ENCODE results near the gene ATRIP.
"Not testable (repeated sequence)": the region's sequence is repeated elsewhere in the genome, so short reads cannot be mapped to it uniquely, and the experiment has no call there.

The ATRIP gene

DNA sequence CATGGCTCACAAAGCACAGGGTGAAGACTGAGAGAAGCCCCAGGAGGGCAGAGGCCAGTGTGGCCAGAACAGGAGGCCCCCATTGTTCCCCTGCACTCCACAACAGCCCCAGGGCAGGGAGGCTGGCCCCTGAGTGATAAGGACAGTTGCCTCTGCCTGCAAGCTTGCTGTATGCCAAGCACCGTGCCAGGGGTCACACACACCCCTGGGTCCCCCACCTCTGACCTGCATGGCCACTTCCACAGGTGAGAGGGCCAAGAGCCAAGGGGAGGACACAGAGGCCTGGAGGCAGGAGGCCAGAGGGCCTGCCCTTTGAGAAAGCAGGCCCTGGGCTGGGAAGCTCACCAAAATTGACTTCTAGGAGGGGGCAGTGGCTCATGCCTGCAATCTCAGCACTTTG is 23.7 kb downstream of the ATRIP start:
- DNase-seq = no peak

DNA sequence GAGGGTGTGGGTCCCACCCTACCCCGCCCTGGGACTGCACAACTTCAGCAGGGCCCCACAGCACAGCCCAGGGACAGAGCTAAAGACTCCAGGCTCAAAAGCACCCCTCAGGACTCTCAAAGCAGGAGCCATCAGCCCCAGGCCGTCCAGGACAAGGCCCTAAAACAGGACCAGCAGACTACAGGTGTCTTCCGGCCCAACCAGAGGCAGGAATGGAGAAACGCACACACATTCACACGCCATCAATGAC is 26.1 kb downstream of the ATRIP start:
- no peak for DNase-seq

DNA sequence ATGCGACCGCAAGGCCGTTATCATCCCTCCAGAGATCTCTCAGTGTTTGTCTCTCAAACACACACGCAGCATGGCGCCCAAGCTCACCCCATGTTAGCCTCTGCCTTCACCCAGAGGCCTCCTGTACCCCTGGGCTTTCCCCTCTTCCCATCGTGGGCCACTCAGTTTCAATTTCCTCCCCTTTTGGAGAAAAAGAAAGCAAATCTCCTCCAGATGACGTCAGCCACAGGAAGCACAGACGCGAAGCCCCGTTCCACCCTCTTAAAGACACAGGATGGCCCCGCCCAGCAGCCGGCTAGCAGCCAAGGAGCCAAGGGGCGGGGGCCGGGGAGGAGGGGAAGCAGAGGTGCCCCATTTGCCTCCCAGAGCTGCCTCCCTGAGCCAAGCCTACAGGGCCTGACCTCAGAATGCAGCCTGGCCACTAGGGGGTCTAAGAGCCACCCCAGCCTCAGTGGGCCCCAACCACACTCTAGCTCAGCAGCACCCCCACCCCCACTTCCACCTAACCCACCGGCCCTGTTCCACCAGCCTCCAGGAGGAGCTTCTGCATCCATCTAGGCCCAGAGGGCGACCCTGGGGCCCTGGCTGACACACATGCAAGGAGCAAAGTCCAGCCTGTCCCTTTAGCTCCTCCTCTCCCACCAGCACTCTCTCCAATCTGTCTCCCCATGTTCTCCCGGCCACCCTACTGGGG is 26.5 kb downstream of the ATRIP start:
- peak; percentile 77 for DNase-seq

DNA sequence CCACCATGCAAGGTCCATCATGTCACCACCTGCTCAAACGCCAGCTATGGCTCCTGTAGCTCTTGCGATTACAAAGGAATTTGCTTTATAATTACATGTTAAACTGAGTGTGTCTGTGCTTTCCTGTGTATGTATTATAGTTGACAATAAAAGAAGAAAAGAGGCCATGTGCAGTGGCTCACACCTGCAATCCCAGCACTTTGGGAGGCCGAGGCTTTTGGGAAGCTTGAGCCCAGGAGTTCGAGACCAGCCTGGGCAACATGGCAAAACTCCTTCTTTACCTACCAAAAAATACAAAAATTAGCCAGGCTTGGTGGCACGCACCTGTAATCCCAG is 27.0 kb downstream of the ATRIP start:
- no peak for DNase-seq

DNA sequence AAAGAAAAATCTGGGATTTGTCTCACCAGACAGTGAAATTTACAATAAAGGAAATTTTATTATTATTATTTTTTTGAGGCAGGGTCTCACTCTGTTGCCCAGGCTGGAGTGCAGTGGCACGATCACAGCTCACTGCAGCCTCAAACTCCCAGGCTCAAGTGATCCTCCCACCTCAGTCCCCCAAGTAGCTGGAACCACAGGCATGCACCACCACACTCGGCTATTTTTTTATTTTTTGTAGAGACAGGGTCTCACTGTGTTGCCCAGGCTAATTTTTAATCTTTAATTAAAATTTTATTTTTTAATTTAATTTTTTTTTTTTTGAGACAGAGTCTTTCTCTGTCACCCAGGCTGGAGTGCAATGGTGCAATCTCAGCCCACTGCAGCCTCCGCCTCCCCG is 27.5 kb downstream of the ATRIP start:
- DNase-seq = not testable (repeated sequence)

DNA sequence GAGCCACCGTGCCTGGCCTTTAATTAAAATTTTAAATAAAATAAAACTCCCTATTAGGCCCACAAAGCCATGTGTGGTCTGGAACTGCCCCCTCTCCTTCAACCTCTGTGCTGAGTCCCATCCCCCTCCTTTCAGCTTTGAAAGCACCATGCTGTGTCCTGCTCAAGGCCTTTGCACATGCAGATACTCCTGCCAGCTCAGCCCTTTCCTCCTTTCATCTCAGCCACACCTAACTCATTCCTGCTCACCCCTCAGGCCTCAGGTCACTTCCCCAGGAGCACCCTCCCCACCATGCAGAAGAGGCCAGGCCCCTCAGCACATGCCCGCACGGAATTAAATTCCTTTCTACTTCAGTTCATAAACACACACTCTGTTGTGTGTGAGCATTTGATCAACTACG is 28.1 kb downstream of the ATRIP start:
- no peak for DNase-seq

DNA sequence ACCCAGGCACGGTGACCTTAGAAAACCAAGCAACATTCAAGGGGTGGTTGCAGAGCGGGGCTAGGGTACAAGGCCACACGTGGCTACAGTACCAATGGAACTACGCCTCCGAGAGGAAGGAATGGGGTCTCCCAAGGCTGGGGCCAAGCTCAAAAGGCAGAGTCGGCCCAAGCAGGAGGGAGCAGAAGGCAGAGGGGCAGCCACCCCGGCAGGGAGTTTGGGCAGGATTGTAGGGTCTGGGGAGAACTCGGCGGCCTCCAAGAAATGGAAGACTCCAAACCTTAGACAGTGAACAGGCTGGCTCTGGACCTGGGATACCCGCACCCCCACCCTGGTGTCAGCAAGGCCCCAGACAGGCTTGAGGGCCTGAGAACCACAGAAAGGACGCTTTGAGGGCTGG is 28.7 kb downstream of the ATRIP start:
- no peak for DNase-seq

DNA sequence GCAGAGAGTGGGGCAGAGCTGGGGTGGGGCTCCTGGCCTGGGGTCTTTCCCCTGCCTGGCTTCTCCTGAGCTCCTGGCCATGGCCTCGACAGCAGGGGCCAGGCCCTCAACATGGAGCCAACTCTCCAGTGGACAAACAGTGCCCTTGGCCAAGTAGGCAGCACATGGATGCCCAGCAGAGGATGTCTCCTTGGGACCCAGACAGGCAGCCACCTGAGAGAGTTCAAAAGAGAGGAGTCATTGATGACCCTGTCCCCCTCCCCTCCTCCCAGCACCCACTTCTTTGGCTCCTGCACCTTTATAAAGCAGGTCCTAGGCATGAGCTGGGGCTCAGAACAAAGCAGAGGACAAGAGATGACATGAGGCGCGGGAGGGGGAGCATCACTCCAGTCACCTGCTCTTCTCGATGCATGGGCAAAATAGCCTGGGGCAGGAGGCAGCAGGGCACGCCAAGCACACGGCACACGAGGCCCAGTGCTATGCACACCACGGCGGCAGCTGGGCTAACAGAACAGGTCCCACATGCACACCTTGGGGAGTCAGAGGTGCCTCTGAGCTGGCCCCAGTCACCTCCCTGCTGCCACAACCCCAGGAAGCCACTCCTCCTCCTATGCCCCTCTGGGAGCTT is 30.0 kb downstream of the ATRIP start:
- no peak for DNase-seq

DNA sequence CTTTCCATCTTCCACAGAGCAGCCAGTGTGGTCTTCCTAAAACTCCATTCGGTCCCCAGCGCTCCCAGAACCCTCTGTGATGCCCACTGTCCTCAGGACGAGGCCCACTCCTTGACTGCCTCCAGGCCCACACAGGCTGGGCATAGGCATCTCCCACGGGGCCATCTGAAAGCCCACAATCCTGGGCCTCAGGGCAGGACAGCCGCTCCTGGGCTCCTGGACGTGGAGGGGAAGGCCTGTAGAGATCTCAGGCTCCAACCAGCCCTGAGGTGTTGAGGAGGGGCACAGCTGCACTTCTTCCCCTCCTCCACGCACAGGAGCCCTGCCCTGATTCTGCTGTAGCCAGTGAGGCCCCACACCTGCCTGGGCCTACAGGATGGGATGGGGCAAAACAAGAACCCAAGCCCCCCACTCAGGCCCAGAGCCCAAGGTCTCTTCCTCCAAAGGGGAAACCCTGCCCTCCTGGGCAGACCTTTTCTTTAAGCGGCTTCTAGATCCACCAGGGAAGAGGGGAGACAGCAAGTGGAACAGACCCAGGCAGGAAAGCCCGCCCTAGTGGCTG is 31.5 kb downstream of the ATRIP start:
- no peak for DNase-seq

DNA sequence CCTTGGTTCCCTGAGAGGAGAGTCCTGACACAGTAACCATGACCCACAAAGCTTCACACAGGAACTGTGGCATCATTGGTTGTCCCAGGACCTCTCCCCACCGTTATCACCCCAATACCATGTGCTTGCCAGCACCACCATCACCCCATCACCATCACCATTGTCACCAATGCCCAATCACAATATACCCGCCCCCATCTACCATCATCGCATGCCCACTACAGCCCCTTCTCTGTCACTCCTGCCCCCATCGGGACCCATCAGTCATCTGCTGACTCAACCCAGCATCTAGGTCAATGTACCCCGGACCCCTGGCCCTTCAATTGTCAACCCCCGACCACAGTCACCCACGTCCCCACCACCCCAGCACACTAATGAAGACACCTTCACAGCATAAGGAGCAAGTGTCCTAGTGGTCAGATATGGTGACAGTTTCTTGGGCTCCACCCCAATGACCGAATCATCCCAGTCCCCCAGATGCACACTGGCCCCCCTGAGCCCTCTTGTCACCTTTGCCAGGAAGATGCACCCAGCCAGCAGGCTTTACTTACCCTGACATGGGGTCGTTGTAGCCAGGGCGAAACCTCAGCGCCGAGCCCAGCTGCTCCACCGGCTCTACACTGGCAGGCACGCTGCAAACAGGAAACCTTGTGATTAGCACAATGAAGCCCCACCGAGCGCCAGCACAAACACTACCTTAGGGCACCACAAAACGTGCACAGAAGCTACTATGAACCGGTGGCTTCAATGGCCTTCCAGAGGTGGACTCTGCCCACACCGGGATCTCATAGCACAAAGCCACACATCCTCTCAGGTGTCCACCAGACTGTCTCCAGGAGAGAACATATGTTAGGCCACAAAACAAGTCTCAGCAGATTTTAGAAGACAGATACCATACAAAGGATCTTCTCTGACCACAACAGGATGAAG is 32.4 kb downstream of the ATRIP start:
- no peak for DNase-seq

DNA sequence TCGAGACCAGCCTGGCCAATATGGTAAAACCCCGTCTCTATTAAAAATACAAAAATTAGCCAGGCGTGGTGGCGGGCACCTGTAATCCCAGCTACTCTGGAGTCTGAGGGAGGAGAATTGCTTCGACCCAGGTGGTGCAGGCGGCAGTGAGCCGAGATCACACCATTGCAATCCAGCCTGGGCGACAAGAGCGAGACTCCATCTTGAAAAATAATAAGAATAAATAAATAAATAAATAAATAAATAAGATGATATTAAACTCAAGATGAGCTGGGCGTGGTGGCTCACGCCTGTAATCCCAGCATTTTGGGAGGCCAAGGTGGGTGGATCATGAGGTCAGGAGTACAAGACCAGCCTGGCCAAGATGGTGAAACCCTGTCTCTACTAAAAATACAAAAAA is 34.4 kb downstream of the ATRIP start:
- DNase-seq = not testable (repeated sequence)

DNA sequence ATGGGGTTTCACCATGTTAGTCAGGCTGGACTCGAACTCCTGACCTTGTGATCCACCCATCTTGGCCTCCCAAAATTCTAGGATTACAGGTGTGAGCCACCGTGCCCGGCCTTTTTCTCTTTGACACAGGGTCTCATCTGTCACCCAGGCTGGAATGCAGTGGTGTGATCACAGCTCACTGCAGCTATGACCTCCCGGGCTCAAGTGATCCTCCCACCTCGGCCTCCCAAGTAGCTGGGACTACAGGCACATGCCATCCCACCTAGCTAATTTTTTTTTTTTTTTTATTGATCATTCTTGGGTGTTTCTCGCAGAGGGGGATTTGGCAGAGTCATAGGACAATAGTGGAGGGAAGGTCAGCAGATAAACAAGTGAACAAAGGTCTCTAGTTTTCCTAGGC is 36.3 kb downstream of the ATRIP start:
- not testable (repeated sequence) for DNase-seq

DNA sequence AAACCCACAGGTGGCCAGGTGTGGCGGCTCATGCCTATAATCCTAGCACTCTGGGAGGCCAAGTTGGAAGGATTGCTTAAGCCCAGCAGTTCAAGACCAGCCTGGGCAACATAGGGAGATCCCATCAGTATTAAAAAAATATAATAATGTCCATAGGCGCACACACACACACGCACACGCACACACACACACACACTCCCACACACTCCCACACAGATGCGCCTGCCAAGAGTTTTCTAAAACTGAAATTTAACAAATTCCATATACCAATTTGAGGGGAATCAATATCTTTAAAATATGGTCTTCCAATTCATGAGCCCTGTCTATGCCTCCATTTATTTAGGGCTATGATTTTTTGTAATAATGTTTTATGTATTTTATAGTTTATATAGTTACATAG is 40.4 kb downstream of the ATRIP start:
- DNase-seq = no peak

DNA sequence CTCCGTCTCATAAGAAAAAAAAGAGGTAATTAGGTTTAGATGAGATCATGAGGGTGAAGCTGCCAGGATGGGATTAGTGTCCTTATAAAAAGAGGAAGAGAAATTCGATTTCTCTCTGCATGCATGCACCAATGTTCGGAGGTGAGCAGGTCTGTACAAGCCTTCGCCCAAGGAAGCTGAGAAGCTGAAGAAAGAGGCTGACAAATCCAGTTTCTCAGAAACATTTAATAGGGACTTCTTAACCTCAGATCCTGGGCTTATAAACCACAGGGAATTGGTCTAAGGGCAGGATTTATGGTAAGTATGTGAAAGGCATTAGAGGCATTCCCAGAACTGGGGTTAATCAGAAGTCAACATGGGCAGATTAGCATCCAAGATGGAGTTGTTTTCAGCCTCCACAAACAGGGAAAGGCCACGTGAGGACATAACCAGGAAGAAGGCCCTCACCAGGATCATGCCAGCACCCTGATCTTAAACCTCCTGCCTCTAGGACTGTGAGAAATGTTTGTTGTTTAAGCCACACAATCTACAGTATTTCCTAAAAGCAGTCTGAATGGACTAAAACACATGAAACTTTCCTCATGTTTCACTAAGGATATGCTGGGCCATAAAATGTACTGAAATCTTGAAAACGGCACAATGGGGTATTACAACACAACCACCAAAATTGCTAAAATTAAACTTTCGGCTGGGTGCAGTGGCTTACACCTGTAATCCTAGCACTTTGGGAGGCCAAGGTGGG is 46.1 kb downstream of the ATRIP start:
- DNase-seq = no peak

DNA sequence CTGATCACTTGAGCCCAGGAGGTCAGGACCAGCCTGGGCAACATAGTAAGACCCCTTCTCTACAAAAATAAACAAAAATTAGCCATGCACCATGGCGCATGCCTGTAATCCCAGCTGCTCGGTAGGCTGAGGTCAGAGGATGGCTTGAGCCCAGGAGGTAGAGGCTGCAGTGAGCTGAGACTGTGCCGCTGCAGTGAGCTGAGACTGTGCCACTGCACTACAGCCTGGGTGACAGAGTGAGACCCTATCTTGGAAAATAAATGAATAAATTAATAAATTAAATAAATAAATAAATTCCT is 46.6 kb downstream of the ATRIP start:
- DNase-seq = no peak

DNA sequence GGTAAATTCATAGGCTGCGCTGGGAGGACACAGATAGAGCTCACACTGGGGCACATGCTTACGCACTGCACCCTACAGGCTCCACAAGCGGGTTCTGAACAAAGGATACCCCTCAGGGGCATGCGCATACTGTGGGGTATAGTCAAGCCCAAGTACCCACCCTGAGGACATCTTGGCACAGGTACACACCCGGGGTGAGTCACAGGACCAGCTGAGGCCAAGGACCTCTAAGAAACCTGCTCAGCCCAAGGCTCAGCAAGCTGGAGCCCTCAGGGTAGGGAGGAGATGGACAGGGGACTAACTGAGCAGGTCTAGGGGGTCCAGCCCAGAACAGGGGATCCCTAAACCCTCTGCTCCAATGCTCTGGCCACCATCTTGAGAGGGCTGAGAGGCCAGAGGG is 54.1 kb downstream of the ATRIP start:
- no peak for DNase-seq

DNA sequence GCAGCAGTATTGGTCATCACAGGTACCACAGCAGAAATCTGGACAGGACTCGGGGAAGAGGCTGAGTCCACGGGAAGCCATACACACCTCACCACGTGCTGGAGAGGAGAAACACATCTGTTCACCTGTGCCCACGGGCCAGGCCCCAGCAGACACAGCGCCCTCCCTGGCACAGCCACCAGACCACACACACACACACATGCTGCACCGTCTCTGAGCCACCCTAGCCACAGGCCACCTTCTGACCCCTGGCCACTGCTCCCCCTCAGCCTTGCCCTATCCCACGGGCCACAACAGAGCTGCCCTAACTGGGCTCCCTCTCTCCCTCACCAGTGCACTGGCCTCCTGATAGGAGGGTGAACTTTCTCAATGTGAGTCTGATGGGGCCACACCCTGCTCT is 54.7 kb downstream of the ATRIP start:
- no peak for DNase-seq

DNA sequence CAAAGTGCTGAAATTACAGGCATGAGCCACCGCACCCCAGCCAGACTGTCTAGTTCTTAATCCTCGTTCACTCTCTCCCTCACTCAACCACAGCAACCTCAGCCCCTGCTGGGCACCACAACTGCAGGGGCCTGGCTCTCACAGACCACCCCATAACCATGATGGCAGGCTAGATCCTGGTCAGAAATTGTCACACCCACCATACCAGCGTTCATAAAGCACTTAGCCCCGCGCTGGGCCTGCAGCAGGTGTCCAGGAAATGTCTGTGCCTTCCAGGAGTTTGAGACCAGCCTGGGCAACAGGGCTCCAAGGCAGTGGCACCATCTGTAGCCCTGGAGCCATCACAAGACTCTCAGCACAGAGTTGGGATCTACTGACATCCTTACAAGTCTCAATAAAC is 55.6 kb downstream of the ATRIP start:
- no peak for DNase-seq

DNA sequence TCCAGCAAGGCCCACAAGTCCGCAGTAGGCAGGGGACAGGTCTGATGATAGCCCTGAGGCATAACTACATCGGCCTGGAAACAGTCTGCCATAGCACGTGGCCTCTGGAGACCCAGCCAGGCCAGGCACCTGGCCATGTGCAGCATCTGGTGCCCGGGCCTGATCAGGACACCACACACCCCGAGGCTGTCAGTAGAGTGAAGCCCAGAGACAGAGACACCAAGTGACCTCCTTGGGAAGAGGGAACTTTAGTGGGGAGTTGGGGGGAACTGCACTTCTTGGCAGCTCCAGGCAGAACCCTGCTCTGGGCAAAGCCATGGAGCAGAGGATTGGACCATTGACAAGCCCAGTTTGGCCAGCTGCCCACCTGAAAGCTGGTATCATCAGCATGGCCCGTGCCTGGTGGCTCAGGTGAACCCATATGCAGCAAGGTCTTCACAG is 56.2 kb downstream of the ATRIP start:
- no peak for DNase-seq

DNA sequence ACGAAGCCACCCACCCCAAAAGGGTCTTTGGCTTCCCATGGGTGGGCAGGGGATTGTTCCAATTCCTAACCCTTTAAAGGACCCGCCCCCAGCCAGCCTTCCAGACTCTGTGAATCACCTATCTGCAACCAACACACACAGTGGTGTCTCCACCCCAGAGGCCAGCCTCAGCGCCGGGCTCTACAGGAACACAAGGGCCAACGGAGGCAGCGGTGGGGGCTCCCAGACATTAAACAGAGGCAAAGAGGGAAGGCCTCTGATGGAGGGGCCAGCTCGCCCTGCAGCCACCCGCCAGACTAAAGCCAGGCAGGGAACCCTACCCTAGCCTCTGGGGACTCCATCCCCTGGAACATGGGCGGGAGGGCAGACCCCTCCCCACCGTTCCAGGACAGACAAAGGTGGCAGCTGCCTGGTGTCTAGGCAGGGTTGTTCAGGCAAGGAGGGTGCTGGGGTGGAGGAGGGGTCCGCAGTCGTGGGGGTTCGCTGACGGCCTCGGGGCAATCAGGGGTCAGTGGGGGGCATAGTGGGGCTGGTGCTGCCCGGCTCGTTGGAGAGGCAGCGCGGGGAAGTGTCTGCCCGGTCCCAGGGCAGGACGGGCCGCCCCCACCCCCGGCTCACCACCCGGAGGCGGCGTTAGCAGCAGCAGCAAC is 57.0 kb downstream of the ATRIP start:
- DNase-seq = no peak

DNA sequence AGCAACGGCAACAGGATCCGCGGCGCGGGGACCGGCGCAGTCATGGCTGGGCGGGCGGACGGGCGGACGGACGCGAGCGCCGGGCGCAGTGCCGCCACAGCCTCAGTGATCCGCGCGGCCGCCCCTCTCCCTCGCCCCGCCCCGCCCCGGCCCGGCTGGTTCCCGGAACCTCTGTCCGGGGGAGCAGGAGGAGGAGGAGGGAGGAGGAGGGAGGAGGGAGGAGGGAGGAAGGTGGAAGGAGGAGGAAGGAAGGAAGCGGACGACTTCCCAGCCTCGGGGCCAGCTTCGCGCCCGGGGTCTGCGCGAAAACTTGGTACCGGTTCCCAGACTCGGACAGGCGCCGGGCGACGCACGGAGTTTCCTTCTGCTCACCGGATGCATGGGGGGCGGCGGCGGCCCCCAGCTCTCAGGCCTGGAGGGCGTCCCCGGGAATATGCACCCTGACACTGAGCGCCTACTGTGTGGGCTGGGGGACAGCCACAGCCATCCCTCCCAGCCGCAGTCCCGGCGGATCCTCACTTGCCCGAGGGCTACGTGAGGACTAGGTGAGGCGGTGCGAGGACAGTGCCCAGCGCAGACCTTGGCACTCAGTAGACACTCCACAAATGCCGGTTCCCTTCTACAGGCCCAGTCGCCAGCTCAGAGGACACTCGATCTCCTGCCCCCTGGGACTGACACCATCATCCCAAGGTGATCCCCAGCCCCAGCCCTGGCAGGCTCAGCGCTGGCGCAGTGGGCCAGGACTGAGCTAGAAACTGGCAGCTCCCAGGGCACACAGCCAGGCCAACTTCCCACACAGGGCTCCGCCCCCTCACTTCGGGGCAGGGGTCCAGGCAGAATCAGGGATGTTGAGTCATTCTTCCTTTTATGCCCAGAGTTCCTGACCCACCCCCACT is 57.8 kb downstream of the ATRIP start, which contains the start of gene SHISA5:
SHISA5 (minus strand) TSS at position 124 of the 896 bp plus-strand sequence; CDS start at position 44, 80 bp downstream.
- DNase-seq = no peak

DNA sequence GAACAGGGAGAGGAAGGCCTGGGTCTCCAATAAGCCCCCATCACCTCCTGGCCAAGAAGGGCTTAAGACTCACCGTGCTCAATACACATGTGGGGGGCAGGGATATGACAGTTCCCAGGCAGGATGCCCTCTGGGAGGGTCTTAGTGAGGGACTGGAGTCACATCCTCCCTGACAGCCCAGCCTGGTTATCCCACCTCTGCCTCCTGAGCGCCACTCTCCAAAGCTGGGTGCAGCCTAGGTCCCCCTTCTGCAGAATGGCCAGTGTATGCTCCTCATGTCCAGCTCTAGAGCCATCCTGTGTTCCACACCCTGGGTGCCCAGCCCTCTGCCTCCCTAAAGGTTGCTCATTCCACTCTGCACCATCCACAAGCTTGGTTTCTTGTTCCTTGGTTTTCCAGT is 58.6 kb downstream of the ATRIP start:
- no peak for DNase-seq
